IMR-90 (cell line): ENCODE results near the gene ACSBG1. TPM values are rescaled to one million over a fixed set of nuclear protein-coding genes. Genes with fewer than 3 reads are reported as not detected.

Experiments used
- ATAC-seq: fragments of 200-7000 bp; cut with Tn5 transposase; 2 replicates; pipeline ENCODE4 v1.9.1; 2020; ENCODE audit warnings: low read depth, mild to moderate bottlenecking, moderate library complexity
- BruUV-seq: library from RNA; stranded (reverse); fragments of 400-500 nt; replicated peaks from 2 replicates; lab custom pipeline; 2021; lab: Mats Ljungman, UMichigan
- CTCF ChIA-PET: fragments of 300-600 bp; formaldehyde crosslinking; extraction: SDS; loops from one replicate; lab custom pipeline; 2021; ENCODE audit warnings: antibody characterized with exemption; lab: Yijun Ruan, JAX
- POLR2A ChIA-PET: fragments of 300-600 bp; sonication (Branson Sonifier 250); formaldehyde crosslinking; loops from one replicate; lab custom pipeline; 2022; ENCODE audit warnings: antibody characterized with exemption; ENCODE audit not compliant: unreplicated experiment; lab: Charles Lee
- DNase-seq: peaks from one replicate; pipeline ENCODE4 v3.0.0; 2013
- H2AFZ ChIP-seq: replicated peaks from 2 replicates; pipeline ENCODE3; 2013; ENCODE audit warnings: low read length, mild to moderate bottlenecking; ENCODE audit not compliant: poor library complexity
- H2AK5ac ChIP-seq: 2 replicates; pipeline ENCODE4 v1.6.1; 2013; ENCODE audit warnings: low read depth, low read length, inconsistent platforms
- H2AK9ac ChIP-seq: replicated peaks from 2 replicates; pipeline ENCODE3; 2013; ENCODE audit warnings: mild to moderate bottlenecking, low read depth, low read length, moderate library complexity; ENCODE audit not compliant: poor library complexity
- H2BK120ac ChIP-seq: 2 replicates; pipeline ENCODE4 v1.6.1; 2013; ENCODE audit warnings: low read depth, low read length, inconsistent platforms
- H2BK15ac ChIP-seq: 3 replicates; pipeline ENCODE4 v1.6.1; 2013; ENCODE audit warnings: low read depth, low read length, inconsistent platforms
- H2BK20ac ChIP-seq: 2 replicates; pipeline ENCODE4 v1.6.1; 2013; ENCODE audit warnings: low read depth, mild to moderate bottlenecking, inconsistent platforms, low read length, moderate library complexity
- H2BK5ac ChIP-seq: 2 replicates; pipeline ENCODE4 v1.6.1; 2013; ENCODE audit warnings: mild to moderate bottlenecking, low read depth, low read length, inconsistent platforms; ENCODE audit not compliant: poor library complexity, severe bottlenecking
- H3K14ac ChIP-seq: replicated peaks from 2 replicates; pipeline ENCODE4 v1.6.1; 2013; ENCODE audit warnings: low read depth, low read length, inconsistent platforms
- H3K18ac ChIP-seq: 2 replicates; pipeline ENCODE4 v1.6.1; 2013; ENCODE audit warnings: low read depth, low read length, control low read depth
- H3K23ac ChIP-seq: 2 replicates; pipeline ENCODE4 v1.6.1; 2013; ENCODE audit warnings: low read depth, low read length, inconsistent platforms
- H3K27ac ChIP-seq: 2 replicates; pipeline ENCODE4 v1.5.1; 2013; ENCODE audit warnings: mild to moderate bottlenecking, control low read depth, low read length; ENCODE audit not compliant: insufficient read depth
- H3K27me3 ChIP-seq: 2 replicates; pipeline ENCODE4 v1.6.1; 2013; ENCODE audit warnings: low read length; ENCODE audit not compliant: control insufficient read depth, insufficient read depth
- H3K36me3 ChIP-seq: 2 replicates; pipeline ENCODE4 v1.6.1; 2013; ENCODE audit warnings: low read length, mixed read lengths; ENCODE audit not compliant: control insufficient read depth, insufficient read depth
- H3K4ac ChIP-seq: 2 replicates; pipeline ENCODE4 v1.6.1; 2013; ENCODE audit warnings: low read depth, low read length, inconsistent platforms
- H3K4me1 ChIP-seq: 2 replicates; pipeline ENCODE4 v1.6.1; 2013; ENCODE audit warnings: low read length, mixed read lengths; ENCODE audit not compliant: control insufficient read depth, insufficient read depth
- H3K4me2 ChIP-seq: 2 replicates; pipeline ENCODE4 v1.6.1; 2013; ENCODE audit warnings: low read depth, mild to moderate bottlenecking, control low read depth, low read length, moderate library complexity
- H3K4me3 ChIP-seq: 2 replicates; pipeline ENCODE4 v1.5.1; 2013; ENCODE audit warnings: low read depth, mild to moderate bottlenecking, control low read depth, low read length, moderate library complexity; ENCODE audit not compliant: insufficient read depth
- H3K56ac ChIP-seq: 2 replicates; pipeline ENCODE4 v1.6.1; 2013; ENCODE audit warnings: low read length, inconsistent platforms; ENCODE audit not compliant: insufficient read depth; ENCODE audit errors: extremely low read depth
- H3K79me1 ChIP-seq, 2 experiments: 2 replicates each; pipeline ENCODE4 v1.6.1; 2013; ENCODE audit warnings: low read length in 2 of 2, inconsistent platforms in 1 of 2, low read depth in 1 of 2
- H3K9ac ChIP-seq: 2 replicates; pipeline ENCODE4 v1.6.1; 2013; ENCODE audit warnings: low read depth, low read length, control low read depth
- H3K9me1 ChIP-seq: 2 replicates; pipeline ENCODE4 v1.6.1; 2013; ENCODE audit warnings: low read length, inconsistent platforms; ENCODE audit not compliant: insufficient read depth
- H3K9me3 ChIP-seq: 2 replicates; pipeline ENCODE4 v1.6.1; 2013; ENCODE audit warnings: low read length; ENCODE audit not compliant: control insufficient read depth, insufficient read depth
- H4K20me1 ChIP-seq: 2 replicates; pipeline ENCODE4 v1.6.1; 2013; ENCODE audit warnings: low read length, inconsistent platforms; ENCODE audit not compliant: insufficient read depth
- H4K5ac ChIP-seq: 2 replicates; pipeline ENCODE4 v1.6.1; 2013; ENCODE audit warnings: mild to moderate bottlenecking, low read depth, low read length, control low read depth
- H4K8ac ChIP-seq, 2 experiments: 2 replicates each; pipeline ENCODE4 v1.6.1; 2013; ENCODE audit warnings: low read depth in 2 of 2, low read length in 2 of 2, control low read depth in 1 of 2, inconsistent platforms in 1 of 2
- H4K91ac ChIP-seq: 2 replicates; pipeline ENCODE4 v1.6.1; 2013; ENCODE audit warnings: low read depth, low read length, inconsistent platforms; ENCODE audit not compliant: insufficient read depth
- BHLHE40 ChIP-seq: fragments of 150-350 bp; IDR thresholded peaks from 2 replicates; pipeline ENCODE4 v1.6.1; 2016; ENCODE audit warnings: mild to moderate bottlenecking, low read depth, low read length
- MXI1 ChIP-seq: IDR thresholded peaks from 2 replicates; pipeline ENCODE4 v1.6.1; 2012; ENCODE audit warnings: low read depth, mild to moderate bottlenecking, low read length, moderate library complexity, borderline replicate concordance
- NFE2L2 ChIP-seq: fragments of 150-350 bp; IDR thresholded peaks from 2 replicates; pipeline ENCODE4 v1.6.1; 2016; ENCODE audit warnings: low read depth, mild to moderate bottlenecking, low read length
- RCOR1 ChIP-seq: IDR thresholded peaks from 2 replicates; pipeline ENCODE4 v1.6.1; 2012; ENCODE audit warnings: mild to moderate bottlenecking, low read length, improper control_type of control experiment; ENCODE audit not compliant: insufficient replicate concordance
- RFX5 ChIP-seq: IDR thresholded peaks from 2 replicates; pipeline ENCODE4 v1.8.0; 2012; ENCODE audit warnings: low read depth, mild to moderate bottlenecking, low read length, moderate library complexity
- WGBS, 2 experiments: methylation state at CpG; one replicate each; pipeline versions ENCODE4 v1.1.5 to v1.1.7; 2013; ENCODE audit warnings: missing lambda C conversion rate in 2 of 2; ENCODE audit not compliant: insufficient read length in 1 of 2; ENCODE audit errors: extremely low coverage in 2 of 2; 5-methylcytosine and 5-hydroxymethylcytosine counted together
- dilution Hi-C: fragments of 300-500 bp; cut with HindIII; formaldehyde crosslinking; loops from one replicate; pipeline ENCODE4 v1.14.3; 2018; ENCODE audit warnings: low sequenced_read_pairs; ENCODE audit not compliant: unreplicated experiment
- in situ Hi-C: fragments of 300-500 bp; cut with MboI; formaldehyde crosslinking; loops from 3 replicates; pipeline ENCODE4 v1.14.3; 2019; ENCODE audit warnings: low sequenced_read_pairs, inconsistent platforms, mixed read lengths
- intact Hi-C: fragments of 100-400 bp; cut with micrococcal nuclease; formaldehyde crosslinking; loops from 2 replicates; pipeline ENCODE4 v1.10.0; 2022
- polyA plus RNA-seq, 3 experiments: library from polyadenylated mRNA; depleted of rRNA; stranded (reverse); fragments of >200 nt; gene quantifications; 2 replicates each; pipeline ENCODE4 v1.2.3, GENCODE V29; 2012; ENCODE audit warnings: low replicate concordance in 1 of 3
- total RNA-seq: library from RNA; depleted of rRNA; stranded (reverse); fragments of >200 nt; gene quantifications from 2 replicates; pipeline ENCODE4 v1.2.3, GENCODE V29; 2012
- TF ChIP-seq, protein P1 (sequence below): conservative IDR thresholded peaks from 2 replicates; pipeline ENCODE4 v1.5.1; 2012; ENCODE audit warnings: mild to moderate bottlenecking, low read depth, low read length, improper control_type of control experiment
- TF ChIP-seq, protein P2 (sequence below): fragments of 150-350 bp; IDR thresholded peaks from 2 replicates; pipeline ENCODE4 v1.6.1; 2017; ENCODE audit warnings: mild to moderate bottlenecking, antibody characterized with exemption, low read length, low read depth

Gene ACSBG1
- total and polyA plus RNA-seq, 2 of the 4 experiments (the other 2 are of a cell fraction), result 0.02 TPM; not detected in 1

DNA sequence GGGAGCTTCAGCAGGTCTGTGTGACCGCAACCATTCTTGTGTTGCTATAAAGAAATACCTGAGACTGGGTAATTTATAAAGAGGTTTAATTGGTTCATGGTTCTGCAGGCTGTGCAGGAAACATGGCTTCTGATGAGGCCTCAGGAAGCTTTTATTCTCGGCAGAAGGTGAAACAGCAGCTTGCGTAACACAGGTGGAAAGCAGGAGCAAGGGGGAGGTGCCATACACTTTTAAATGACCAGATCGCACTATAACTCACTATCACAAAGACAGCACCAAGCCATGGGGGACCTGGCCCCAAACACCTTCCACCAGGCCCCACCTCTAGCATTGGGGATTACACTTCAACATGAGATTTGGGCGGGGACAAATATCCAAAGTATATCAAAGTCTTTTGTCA is 94.8 kb downstream of the ACSBG1 start:
- H2AK5ac ChIP-seq, result no peak overlapping the region
- H2BK20ac ChIP-seq, result no peak overlapping the region
- no peak overlapping the region for H3K56ac ChIP-seq
- ChIA-PET POLR2A (no interaction called here), CTCF (interaction anchor here (1.4 kb wide), 1 partner anchor 9 kb away, joined by 3 read pairs; the partner anchor contains the start of gene CIB2)
- no peak overlapping the region for H3K4ac ChIP-seq
- no peak overlapping the region for H3K4me2 ChIP-seq
- BruUV-seq, result no TSS peak
- H4K91ac ChIP-seq, result no peak overlapping the region
- H4K8ac ChIP-seq, result no peak overlapping the region
- no peak overlapping the region for H3K14ac ChIP-seq
- dilution Hi-C loops (no loop called here), in situ Hi-C loops (no loop called here), intact Hi-C loops (no loop called here)
- H3K9me3 ChIP-seq, result no peaks in the 10 kb centered on the region
- TF ChIP-seq BHLHE40 (no peak), NFE2L2 (no peak), RFX5 (no peak), MXI1 (no peak), RCOR1 (no peak)
- TF ChIP-seq, protein P1, sequence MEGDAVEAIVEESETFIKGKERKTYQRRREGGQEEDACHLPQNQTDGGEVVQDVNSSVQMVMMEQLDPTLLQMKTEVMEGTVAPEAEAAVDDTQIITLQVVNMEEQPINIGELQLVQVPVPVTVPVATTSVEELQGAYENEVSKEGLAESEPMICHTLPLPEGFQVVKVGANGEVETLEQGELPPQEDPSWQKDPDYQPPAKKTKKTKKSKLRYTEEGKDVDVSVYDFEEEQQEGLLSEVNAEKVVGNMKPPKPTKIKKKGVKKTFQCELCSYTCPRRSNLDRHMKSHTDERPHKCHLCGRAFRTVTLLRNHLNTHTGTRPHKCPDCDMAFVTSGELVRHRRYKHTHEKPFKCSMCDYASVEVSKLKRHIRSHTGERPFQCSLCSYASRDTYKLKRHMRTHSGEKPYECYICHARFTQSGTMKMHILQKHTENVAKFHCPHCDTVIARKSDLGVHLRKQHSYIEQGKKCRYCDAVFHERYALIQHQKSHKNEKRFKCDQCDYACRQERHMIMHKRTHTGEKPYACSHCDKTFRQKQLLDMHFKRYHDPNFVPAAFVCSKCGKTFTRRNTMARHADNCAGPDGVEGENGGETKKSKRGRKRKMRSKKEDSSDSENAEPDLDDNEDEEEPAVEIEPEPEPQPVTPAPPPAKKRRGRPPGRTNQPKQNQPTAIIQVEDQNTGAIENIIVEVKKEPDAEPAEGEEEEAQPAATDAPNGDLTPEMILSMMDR, result no peak
- TF ChIP-seq, protein P2, sequence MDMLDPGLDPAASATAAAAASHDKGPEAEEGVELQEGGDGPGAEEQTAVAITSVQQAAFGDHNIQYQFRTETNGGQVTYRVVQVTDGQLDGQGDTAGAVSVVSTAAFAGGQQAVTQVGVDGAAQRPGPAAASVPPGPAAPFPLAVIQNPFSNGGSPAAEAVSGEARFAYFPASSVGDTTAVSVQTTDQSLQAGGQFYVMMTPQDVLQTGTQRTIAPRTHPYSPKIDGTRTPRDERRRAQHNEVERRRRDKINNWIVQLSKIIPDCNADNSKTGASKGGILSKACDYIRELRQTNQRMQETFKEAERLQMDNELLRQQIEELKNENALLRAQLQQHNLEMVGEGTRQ, result no peak
- H3K23ac ChIP-seq, result no peak overlapping the region
- H2AK9ac ChIP-seq, result no peak overlapping the region
- no peak overlapping the region for H2BK120ac ChIP-seq
- no peak overlapping the region for H3K18ac ChIP-seq
- 100% methylated on average over 1 of the region's 5 CpGs; no CpG with 5 or more reads in 1 of the 2 experiments for WGBS, 2 experiments
- no peaks in the 10 kb centered on the region for H4K20me1 ChIP-seq
- no peak overlapping the region for H2AFZ ChIP-seq
- H3K27ac ChIP-seq, result no peak overlapping the region
- H3K79me1 ChIP-seq, result no peaks in the 10 kb centered on the region
- H3K36me3 ChIP-seq, result no peaks in the 10 kb centered on the region
- no peak overlapping the region for H2BK5ac ChIP-seq
- DNase-seq (no peak), ATAC-seq (no peak)
- no peaks in the 10 kb centered on the region; the same call in 1 of the 2 replicates for H3K27me3 ChIP-seq
- H4K5ac ChIP-seq, result no peak overlapping the region
- H3K4me3 ChIP-seq, result no peak overlapping the region
- no peaks in the 10 kb centered on the region; the same call in 1 of the 2 replicates for H3K9me1 ChIP-seq
- H2BK15ac ChIP-seq, result no peak overlapping the region
- H3K4me1 ChIP-seq, result no peaks in the 10 kb centered on the region
- H3K9ac ChIP-seq, result no peak overlapping the region
